ENCODE results near the gene CYP26B1. TPM values are rescaled to one million over a fixed set of nuclear protein-coding genes. Genes with fewer than 3 reads are reported as not detected.

CYP26B1 gene
- total and polyA plus RNA-seq, 8 donors, result 3.1 to 7.6 (median 4.9) TPM

GRCh38 chr2:72080286-72081145, 67.1 kb downstream of the CYP26B1 start:
- DNase-seq, result peak in 1 of 4 donors; percentile 51
- H3K4me1 ChIP-seq, result no peaks in the 10 kb centered on the region
- no peak for TF ChIP-seq CTCF (IDR thresholded peaks at IDR 0.05)
- H3K27me3 ChIP-seq, result no peaks in the 10 kb centered on the region
- peaks cover 0 to 5% of the 10 kb centered on the region in 2 donors for H3K9me3 ChIP-seq
- no peak for ATAC-seq
- H3K27ac ChIP-seq, result no peak overlapping the region
- H3K4me3 ChIP-seq, result no peak overlapping the region
- no peaks in the 10 kb centered on the region for H3K36me3 ChIP-seq
- intact Hi-C loops (cut with DNase I), result no loop called here
